Lower leg skin (tissue), 3 donors: ENCODE data around the gene RPTOR.

ENCODE experiments used
- CTCF ChIP-seq, 3 donors: fragments of 450-650 bp; IDR thresholded peaks; one replicate each; pipeline ENCODE4 v1.5.1; 2016; ENCODE audit warnings: antibody characterized with exemption in 3 of 3, mild to moderate bottlenecking in 3 of 3, moderate library complexity in 2 of 3
- POLR2A ChIP-seq, 2 donors: fragments of 450-650 bp; IDR thresholded peaks; one replicate each; pipeline ENCODE4 v1.6.1; 2016 to 2017; ENCODE audit warnings: antibody characterized with exemption in 2 of 2, mild to moderate bottlenecking in 1 of 2, moderate library complexity in 1 of 2

GRCh38 chr17:80847496-80848230, 303.0 kb downstream of the RPTOR start:
- TF ChIP-seq CTCF (IDR thresholded peaks at IDR 0.05) (no peak), POLR2A (IDR thresholded peaks at IDR 0.05) (no peak)
